OCI-LY3 (cell line): ENCODE results near the gene CETP.

Experiments used
- H2AFZ ChIP-seq: fragments of 200-600, 300-600 bp; shearing (Covaris generic); 2 replicates; pipeline ENCODE4 v1.6.0; 2014; ENCODE audit warnings: antibody characterized with exemption, low read depth, low read length
- H3K27ac ChIP-seq: fragments of 200-600, 300-600 bp; sonication (generic); 2 replicates; pipeline ENCODE4 v1.5.1; 2014; ENCODE audit warnings: mild to moderate bottlenecking, low read length, moderate library complexity, mixed read lengths
- H3K27me3 ChIP-seq: fragments of 200-600, 300-600 bp; sonication (generic); 2 replicates; pipeline ENCODE4 v1.6.1; 2014; ENCODE audit warnings: low read depth, low read length, mixed read lengths
- H3K36me3 ChIP-seq: fragments of 200-600, 300-600 bp; sonication (generic); replicated peaks from 2 replicates; pipeline ENCODE3; 2014; ENCODE audit warnings: low read depth, low read length, mixed read lengths
- H3K4me1 ChIP-seq: fragments of 300-600, 200-600 bp; sonication (generic); 2 replicates; pipeline ENCODE4 v1.6.1; 2014; ENCODE audit warnings: low read length, mixed read lengths
- H3K4me2 ChIP-seq: fragments of 200-600, 300-600 bp; sonication (generic); 2 replicates; pipeline ENCODE4 v1.6.1; 2014; ENCODE audit warnings: low read length, mixed read lengths
- H3K4me3 ChIP-seq: fragments of 300-600, 200-600 bp; sonication (generic); 2 replicates; pipeline ENCODE4 v1.5.1; 2014; ENCODE audit warnings: antibody characterized with exemption, mild to moderate bottlenecking, low read length, moderate library complexity
- H3K79me2 ChIP-seq: fragments of 300-600, 200-600 bp; shearing (Covaris generic); 2 replicates; pipeline ENCODE4 v1.6.1; 2014; ENCODE audit warnings: mild to moderate bottlenecking, low read length, mixed read lengths
- H3K9ac ChIP-seq: fragments of 300-600, 200-600 bp; shearing (Covaris generic); 2 replicates; pipeline ENCODE4 v1.6.0; 2014; ENCODE audit warnings: mild to moderate bottlenecking, low read length, moderate library complexity
- H3K9me3 ChIP-seq: fragments of 200-600, 300-600 bp; shearing (Covaris generic); 2 replicates; pipeline ENCODE4 v1.6.1; 2014; ENCODE audit warnings: low read length, mixed read lengths; ENCODE audit not compliant: insufficient read depth
- H4K20me1 ChIP-seq: fragments of 200-600, 300-600 bp; sonication (generic); 2 replicates; pipeline ENCODE4 v1.6.1; 2016; ENCODE audit warnings: low read length, mixed read lengths; ENCODE audit not compliant: insufficient read depth
- CTCF ChIP-seq: fragments of 200-600, 300-600 bp; sonication (generic); IDR thresholded peaks from 2 replicates; pipeline ENCODE4 v1.5.1; 2014; ENCODE audit warnings: antibody characterized with exemption, low read length, low read depth
- EZH2phosphoT487 ChIP-seq: fragments of 200-600 bp; shearing (Covaris generic); IDR thresholded peaks from 2 replicates; pipeline ENCODE4 v1.6.1; 2018; ENCODE audit warnings: antibody characterized with exemption, mixed run types, low read depth

Gene CETP

GRCh38 chr16:56964243-56965148 is 2.7 kb downstream of the CETP start:
- H3K9ac ChIP-seq = peak overlapping the region; percentile 30; the same call in 1 of the 2 replicates
- peaks cover 14% of the 10 kb centered on the region for H3K4me1 ChIP-seq
- 0 out of 2 replicates have a peak overlapping the region, but pooled peaks have one; percentile 29 for H3K4me3 ChIP-seq
- TF ChIP-seq CTCF (peak; percentile 100), EZH2phosphoT487 (no peak)
- H3K4me2 ChIP-seq = peak overlapping the region; percentile 53
- H4K20me1 ChIP-seq = no peaks in the 10 kb centered on the region
- no peaks in the 10 kb centered on the region for H3K79me2 ChIP-seq
- H3K27ac ChIP-seq = no peak overlapping the region
- H3K27me3 ChIP-seq = no peaks in the 10 kb centered on the region
- H2AFZ ChIP-seq = peak overlapping the region; percentile 92
- no peaks in the 10 kb centered on the region for H3K9me3 ChIP-seq
- no peaks in the 10 kb centered on the region for H3K36me3 ChIP-seq

GRCh38 chr16:56965149-56966092 is 3.7 kb downstream of the CETP start:
- Histone ChIP-seq H3K9me3 (no peaks in the 10 kb centered on the region), H3K4me3 (no peak overlapping the region), H3K27ac (no peak overlapping the region), H3K4me1 (peaks cover 14% of the 10 kb centered on the region), H3K79me2 (no peaks in the 10 kb centered on the region), H3K9ac (no peak overlapping the region), H4K20me1 (no peaks in the 10 kb centered on the region), H3K36me3 (no peaks in the 10 kb centered on the region), H3K27me3 (no peaks in the 10 kb centered on the region), H3K4me2 (0 out of 2 replicates have a peak overlapping the region, but pooled peaks have one; percentile 18), H2AFZ (no peak overlapping the region; the same call in 1 of the 2 replicates)
- TF ChIP-seq CTCF (no peak), EZH2phosphoT487 (no peak)

GRCh38 chr16:56966093-56966475 is 4.3 kb downstream of the CETP start:
- H3K4me3 ChIP-seq = no peak overlapping the region
- no peaks in the 10 kb centered on the region for H3K9me3 ChIP-seq
- H3K4me1 ChIP-seq = peaks cover 16% of the 10 kb centered on the region
- H3K79me2 ChIP-seq = no peaks in the 10 kb centered on the region
- no peak for TF ChIP-seq CTCF
- no peak for TF ChIP-seq EZH2phosphoT487
- no peaks in the 10 kb centered on the region for H3K36me3 ChIP-seq
- H4K20me1 ChIP-seq = no peaks in the 10 kb centered on the region
- no peak overlapping the region for H2AFZ ChIP-seq
- H3K9ac ChIP-seq = no peak overlapping the region
- no peaks in the 10 kb centered on the region for H3K27me3 ChIP-seq
- no peak overlapping the region for H3K27ac ChIP-seq
- no peak overlapping the region for H3K4me2 ChIP-seq

- Histone ChIP-seq H3K36me3 (no peaks in the 10 kb centered on the region), H3K4me2 (no peak overlapping the region), H3K27ac (no peak overlapping the region), H2AFZ (no peak overlapping the region), H3K79me2 (no peaks in the 10 kb centered on the region), H3K4me1 (peaks cover 23% of the 10 kb centered on the region), H3K4me3 (no peak overlapping the region), H3K27me3 (no peaks in the 10 kb centered on the region), H3K9ac (no peak overlapping the region), H4K20me1 (no peaks in the 10 kb centered on the region), H3K9me3 (no peaks in the 10 kb centered on the region)
- TF ChIP-seq CTCF (no peak), EZH2phosphoT487 (no peak)
These were observed 6.0 kb downstream of the CETP start for GRCh38 chr16:56967733-56968132.
